Measurements from ENCODE around the gene E2F1. TPM values are rescaled to one million over a fixed set of nuclear protein-coding genes. Genes with fewer than 3 reads are reported as not detected.
A peak's percentile ranks its signal among the peaks of the same experiment; 100 is the strongest.

E2F1 gene
- polyA plus RNA-seq, 1 experiment, result 2.6 TPM

- CTCF ChIA-PET, result interaction anchor here (0.6 to 2.2 kb wide), 3 partner anchors 9 to 197 kb away, joined by 3 to 13 read pairs (median 4); no protein-coding TSS in a partner anchor
- POLR2A ChIA-PET, result interaction anchor here (0.6 to 2.3 kb wide), 9 partner anchors 10 to 449 kb away, joined by 3 to 10 read pairs (median 4); partner anchors contain the start of genes CBFA2T2, EIF2S2, PXMP4 and ZNF341
These were observed 22.8 kb downstream of the E2F1 start for GRCh38 chr20:33663161-33664084.

GRCh38 chr20:33662172-33662571, 24.0 kb downstream of the E2F1 start, which contains the start of gene C20orf144:
TSS of gene C20orf144 (plus strand) at chr20:33662327. CDS start at chr20:33662346, 19 bp downstream.
- H3K4me3 ChIP-seq (ENCODE audit: low read depth, low read length), result peak within 1 kb of the TSS; percentile 80
- peak within 1 kb of the TSS; percentile 80 for H3K27ac ChIP-seq (ENCODE audit: low read depth, low read length)
- TF ChIP-seq, protein P1, sequence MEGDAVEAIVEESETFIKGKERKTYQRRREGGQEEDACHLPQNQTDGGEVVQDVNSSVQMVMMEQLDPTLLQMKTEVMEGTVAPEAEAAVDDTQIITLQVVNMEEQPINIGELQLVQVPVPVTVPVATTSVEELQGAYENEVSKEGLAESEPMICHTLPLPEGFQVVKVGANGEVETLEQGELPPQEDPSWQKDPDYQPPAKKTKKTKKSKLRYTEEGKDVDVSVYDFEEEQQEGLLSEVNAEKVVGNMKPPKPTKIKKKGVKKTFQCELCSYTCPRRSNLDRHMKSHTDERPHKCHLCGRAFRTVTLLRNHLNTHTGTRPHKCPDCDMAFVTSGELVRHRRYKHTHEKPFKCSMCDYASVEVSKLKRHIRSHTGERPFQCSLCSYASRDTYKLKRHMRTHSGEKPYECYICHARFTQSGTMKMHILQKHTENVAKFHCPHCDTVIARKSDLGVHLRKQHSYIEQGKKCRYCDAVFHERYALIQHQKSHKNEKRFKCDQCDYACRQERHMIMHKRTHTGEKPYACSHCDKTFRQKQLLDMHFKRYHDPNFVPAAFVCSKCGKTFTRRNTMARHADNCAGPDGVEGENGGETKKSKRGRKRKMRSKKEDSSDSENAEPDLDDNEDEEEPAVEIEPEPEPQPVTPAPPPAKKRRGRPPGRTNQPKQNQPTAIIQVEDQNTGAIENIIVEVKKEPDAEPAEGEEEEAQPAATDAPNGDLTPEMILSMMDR (IDR thresholded peaks at IDR 0.05; ENCODE audit: low read depth, low read length), result no peak
- ChIA-PET CTCF (interaction anchor here (2.2 kb wide), 1 partner anchor 8 kb away, joined by 13 read pairs; no protein-coding TSS in a partner anchor), POLR2A (interaction anchor here (1.3 kb wide), 1 partner anchor 450 kb away, joined by 3 read pairs; the partner anchor contains the start of gene EIF2S2)
- no peaks in the 10 kb centered on the region; the same call in 1 of the 2 replicates for H3K9me3 ChIP-seq (ENCODE audit: control insufficient read depth, insufficient read depth, low read length)
- no peaks in the 10 kb centered on the region for H3K27me3 ChIP-seq (ENCODE audit: control insufficient read depth, insufficient read depth, low read length)
- DNase-seq (ENCODE audit: low read depth, low spot score), result no peak

More at GRCh38 chr20:33663161-33664084, 22.8 kb downstream of the E2F1 start:
- DNase-seq (ENCODE audit: low read depth, low spot score), result no peak
- TF ChIP-seq, protein P1 (IDR thresholded peaks at IDR 0.05; ENCODE audit: low read depth, low read length), result no peak
- Histone ChIP-seq H3K27ac (ENCODE audit: low read depth, low read length) (peak overlapping the region; percentile 80), H3K9me3 (ENCODE audit: control insufficient read depth, insufficient read depth, low read length) (no peaks in the 10 kb centered on the region; the same call in 1 of the 2 replicates), H3K4me3 (ENCODE audit: low read depth, low read length) (peak overlapping the region; percentile 80), H3K27me3 (ENCODE audit: control insufficient read depth, insufficient read depth, low read length) (no peaks in the 10 kb centered on the region)

- ChIA-PET POLR2A (no interaction called here), CTCF (no interaction called here)
- no peaks in the 10 kb centered on the region; the same call in 1 of the 2 replicates for H3K9me3 ChIP-seq (ENCODE audit: control insufficient read depth, insufficient read depth, low read length)
- H3K27ac ChIP-seq (ENCODE audit: low read depth, low read length), result no peak overlapping the region
- no peak for DNase-seq (ENCODE audit: low read depth, low spot score)
- H3K27me3 ChIP-seq (ENCODE audit: control insufficient read depth, insufficient read depth, low read length), result no peaks in the 10 kb centered on the region
- TF ChIP-seq, protein P1 (IDR thresholded peaks at IDR 0.05; ENCODE audit: low read depth, low read length), result no peak
- no peak overlapping the region for H3K4me3 ChIP-seq (ENCODE audit: low read depth, low read length)
These were observed 25.5 kb downstream of the E2F1 start for GRCh38 chr20:33660685-33661058.

- H3K27me3 ChIP-seq (ENCODE audit: control insufficient read depth, insufficient read depth, low read length), result no peaks in the 10 kb centered on the region
- POLR2A ChIA-PET, result no interaction called here
- CTCF ChIA-PET, result no interaction called here
- H3K27ac ChIP-seq (ENCODE audit: low read depth, low read length), result no peak overlapping the region
- no peak for DNase-seq (ENCODE audit: low read depth, low spot score)
- TF ChIP-seq, protein P1 (IDR thresholded peaks at IDR 0.05; ENCODE audit: low read depth, low read length), result no peak
- H3K4me3 ChIP-seq (ENCODE audit: low read depth, low read length), result no peak overlapping the region
- H3K9me3 ChIP-seq (ENCODE audit: control insufficient read depth, insufficient read depth, low read length), result no peaks in the 10 kb centered on the region; the same call in 1 of the 2 replicates
These were observed 26.0 kb downstream of the E2F1 start for GRCh38 chr20:33660035-33660684.

Data from AG04450 (cell line).